AG04450 (cell line): ENCODE results near the gene MMAA. TPM values are rescaled to one million over a fixed set of nuclear protein-coding genes. Genes with fewer than 3 reads are reported as not detected.
"Not testable (repeated sequence)": the region's sequence is repeated elsewhere in the genome, so short reads cannot be mapped to it uniquely, and the experiment has no call there.

Source experiments
- CTCF ChIA-PET: fragments of 300-600, 350-600 bp; formaldehyde crosslinking; extraction: SDS; loops from one replicate; lab custom pipeline; 2022; ENCODE audit warnings: antibody characterized with exemption, inconsistent platforms; lab: Charles Lee
- POLR2A ChIA-PET: fragments of 350-600 bp; formaldehyde crosslinking; extraction: SDS; loops from one replicate; lab custom pipeline; 2021; ENCODE audit warnings: antibody characterized with exemption, inconsistent platforms; lab: Yijun Ruan, JAX
- DNase-seq: peaks from one replicate; pipeline ENCODE4 v3.0.0-alpha.2; 2011; ENCODE audit warnings: low read depth, low spot score
- H3K27ac ChIP-seq: one replicate; pipeline ENCODE4 v1.5.1; 2012; ENCODE audit warnings: low read depth, low read length, control low read depth
- H3K27me3 ChIP-seq: one replicate; pipeline ENCODE4 v1.6.0; 2012; ENCODE audit warnings: low read length; ENCODE audit not compliant: control insufficient read depth, insufficient read depth
- H3K4me3 ChIP-seq: 2 replicates; pipeline ENCODE4 v1.5.1; 2011; ENCODE audit warnings: mild to moderate bottlenecking, low read depth, low read length, control low read depth
- H3K9me3 ChIP-seq: 2 replicates; pipeline ENCODE4 v1.5.1; 2012; ENCODE audit warnings: low read length; ENCODE audit not compliant: control insufficient read depth, insufficient read depth
- CTCF ChIP-seq: IDR thresholded peaks from 2 replicates; pipeline ENCODE4 v1.5.1; 2011; ENCODE audit warnings: low read depth, low read length, control low read depth, inconsistent platforms
- polyA plus RNA-seq: library from polyadenylated mRNA; depleted of rRNA; stranded (reverse); fragments of >200 nt; gene quantifications from 2 replicates; pipeline ENCODE4 v1.2.3, GENCODE V29; 2011

Gene MMAA
- polyA plus RNA-seq, 1 experiment, result 8.8 TPM

- no peak overlapping the region for H3K4me3 ChIP-seq
- no peak for TF ChIP-seq CTCF
- H3K27me3 ChIP-seq, result no peaks in the 10 kb centered on the region
- ChIA-PET CTCF (no interaction called here), POLR2A (no interaction called here)
- no peak overlapping the region for H3K27ac ChIP-seq
- no peaks in the 10 kb centered on the region for H3K9me3 ChIP-seq
- DNase-seq, result no peak
Observed at GRCh38 chr4:145639186-145639698, 20.1 kb downstream of the MMAA start.

GRCh38 chr4:145640236-145640635 is 21.1 kb downstream of the MMAA start:
- H3K4me3 ChIP-seq, H3K9me3 ChIP-seq, DNase-seq, CTCF ChIA-PET, H3K27ac ChIP-seq, H3K27me3 ChIP-seq: not testable (repeated sequence)
- POLR2A ChIA-PET, result interaction anchor here (0.6 kb wide), 1 partner anchor 297 kb away, joined by 6 read pairs; no protein-coding TSS in a partner anchor

GRCh38 chr4:145643295-145643694 is 24.1 kb downstream of the MMAA start:
- ChIA-PET CTCF (interaction anchor here (0.6 kb wide), 1 partner anchor 10 kb away, joined by 4 read pairs; no protein-coding TSS in a partner anchor), POLR2A (no interaction called here)
- Histone ChIP-seq H3K4me3 (no peak overlapping the region), H3K27ac (no peak overlapping the region), H3K27me3 (no peaks in the 10 kb centered on the region), H3K9me3 (no peaks in the 10 kb centered on the region)
- DNase-seq, result no peak
- TF ChIP-seq CTCF, result no peak

- no peaks in the 10 kb centered on the region for H3K9me3 ChIP-seq
- no peak overlapping the region for H3K27ac ChIP-seq
- no peak overlapping the region for H3K4me3 ChIP-seq
- ChIA-PET CTCF (no interaction called here), POLR2A (no interaction called here)
- DNase-seq, result no peak
- no peaks in the 10 kb centered on the region for H3K27me3 ChIP-seq
- TF ChIP-seq CTCF, result no peak
Observed at GRCh38 chr4:145644699-145645098, 25.5 kb downstream of the MMAA start.

- CTCF ChIA-PET, result interaction anchor here (0.7 kb wide), 1 partner anchor 439 kb away, joined by 3 read pairs; no protein-coding TSS in a partner anchor
Observed at GRCh38 chr4:145656156-145656555, 37.0 kb downstream of the MMAA start.

More at GRCh38 chr4:145656156-145656555, 37.0 kb downstream of the MMAA start:
- POLR2A ChIA-PET, result no interaction called here
- Histone ChIP-seq H3K27me3 (no peaks in the 10 kb centered on the region), H3K4me3 (no peak overlapping the region), H3K27ac (no peak overlapping the region), H3K9me3 (no peaks in the 10 kb centered on the region)
- no peak for TF ChIP-seq CTCF
- no peak for DNase-seq
